Erythroblast (primary cell): Measurements from ENCODE around the gene TPK1.

ENCODE experiments used
- GATA1 ChIP-seq: IDR thresholded peaks from 2 replicates; pipeline ENCODE4 v1.6.1; 2011; ENCODE audit warnings: low read depth, mild to moderate bottlenecking, control low read depth, low read length, moderate library complexity
- POLR2A ChIP-seq: IDR thresholded peaks from 2 replicates; pipeline ENCODE4 v1.6.1; 2011; ENCODE audit warnings: mild to moderate bottlenecking, low read length

DNA sequence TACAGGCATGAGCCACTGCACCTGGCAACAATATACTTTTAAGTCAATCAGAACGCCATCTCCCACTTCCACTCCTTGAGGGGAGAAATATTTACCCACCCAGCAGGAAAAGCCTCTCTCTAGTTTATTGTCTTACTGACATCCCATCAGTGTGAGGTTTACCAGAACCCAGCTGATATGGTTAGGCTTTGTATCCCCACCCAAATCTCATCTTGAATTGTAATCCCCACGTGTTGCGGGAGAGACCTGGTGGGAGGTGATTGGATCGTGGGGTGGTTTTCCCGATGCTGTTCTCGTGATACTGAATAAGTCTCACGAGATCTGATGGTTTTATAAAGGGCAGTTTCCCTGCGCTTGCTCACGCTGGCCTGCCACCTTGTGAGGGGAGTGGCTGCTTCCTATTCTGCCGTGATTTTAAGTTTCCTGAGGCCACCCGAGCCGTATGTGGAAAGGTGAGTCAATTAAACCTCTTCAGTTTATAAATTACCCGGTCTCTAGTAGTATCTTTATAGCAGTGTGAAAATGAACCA lies 37.5 kb upstream of the TPK1 start:
- no peak for TF ChIP-seq POLR2A
- no peak for TF ChIP-seq GATA1
